SW 1271 (cell line): ENCODE data around the gene SSBP4.
A peak's percentile ranks its signal among the peaks of the same experiment; 100 is the strongest.

Experiments
- DNase-seq, 2 experiments: peaks; one replicate each; lab custom pipeline; 2025; lab: John Stamatoyannopoulos, UW

The SSBP4 gene

GRCh38 chr19:18421371-18421959 is 2.3 kb downstream of the SSBP4 start:
- DNase-seq = no peak

GRCh38 chr19:18422530-18423191 is 3.5 kb downstream of the SSBP4 start:
- DNase-seq = no peak

GRCh38 chr19:18423258-18424020 is 4.2 kb downstream of the SSBP4 start:
- no peak for DNase-seq

- DNase-seq = no peak
These were observed 5.1 kb downstream of the SSBP4 start for GRCh38 chr19:18424122-18424889.

GRCh38 chr19:18424890-18425514 is 5.8 kb downstream of the SSBP4 start:
- DNase-seq = no peak

GRCh38 chr19:18425515-18426415 is 6.6 kb downstream of the SSBP4 start:
- no peak for DNase-seq

GRCh38 chr19:18426416-18426767 is 7.2 kb downstream of the SSBP4 start:
- DNase-seq = no peak

GRCh38 chr19:18427080-18427742 is 8.0 kb downstream of the SSBP4 start:
- DNase-seq = no peak

- DNase-seq = no peak
These were observed 8.5 kb downstream of the SSBP4 start for GRCh38 chr19:18427743-18428113.

- DNase-seq = peak in 1 of 2 experiments; percentile 29
These were observed 9.1 kb downstream of the SSBP4 start for GRCh38 chr19:18428173-18428786.

GRCh38 chr19:18428787-18429674 is 9.8 kb downstream of the SSBP4 start:
- peak; percentile 80 to 85 for DNase-seq

GRCh38 chr19:18429717-18430416 is 10.7 kb downstream of the SSBP4 start:
- DNase-seq = no peak

- no peak for DNase-seq
These were observed 11.4 kb downstream of the SSBP4 start for GRCh38 chr19:18430417-18431144.

- DNase-seq = no peak
These were observed 12.4 kb downstream of the SSBP4 start for GRCh38 chr19:18431351-18432197.

- no peak for DNase-seq
These were observed 13.2 kb downstream of the SSBP4 start for GRCh38 chr19:18432275-18433014.
